GM23338 (cell line): ENCODE results near the gene IL22. TPM values are rescaled to one million over a fixed set of nuclear protein-coding genes. Genes with fewer than 3 reads are reported as not detected.

Experiments
- CREB1 ChIP-seq: fragments of 250-450 bp; sonication (Bioruptor Pico); IDR thresholded peaks from 2 replicates; pipeline ENCODE4 v1.5.0; 2020; ENCODE audit warnings: low read depth, mild to moderate bottlenecking, moderate library complexity
- EZH2 ChIP-seq: fragments of 200-600 bp; sonication (generic); IDR thresholded peaks from one replicate; pipeline ENCODE4 v1.8.0; 2017; ENCODE audit warnings: antibody characterized with exemption, mild to moderate bottlenecking, low read depth; ENCODE audit not compliant: unreplicated experiment
- NANOG ChIP-seq: IDR thresholded peaks from 2 replicates; pipeline ENCODE4 v1.6.1; 2016; ENCODE audit warnings: antibody characterized with exemption, borderline replicate concordance
- POLR2AphosphoS5 ChIP-seq: IDR thresholded peaks from 2 replicates; pipeline ENCODE4 v1.6.1; 2016; ENCODE audit warnings: antibody characterized with exemption, low read depth
- STAT1 ChIP-seq: IDR thresholded peaks from one replicate; pipeline ENCODE4 v1.6.1; 2016; ENCODE audit warnings: antibody characterized with exemption; ENCODE audit not compliant: unreplicated experiment
- ZNF114 ChIP-seq: fragments of 250-450 bp; sonication (Bioruptor Pico); IDR thresholded peaks from 2 replicates; pipeline ENCODE4 v1.5.0; 2020; ENCODE audit warnings: mild to moderate bottlenecking, moderate library complexity
- polyA plus RNA-seq: library from polyadenylated mRNA; unstranded; fragments of >200 nt; fragmentation: Nextera tagmentation; extraction: Ambion mirVana; gene quantifications from 2 replicates; pipeline ENCODE4 v1.2.1, GENCODE V29; 2016
- total RNA-seq: library from RNA; depleted of rRNA; stranded (reverse); fragments of >200 nt; shearing (Covaris generic); gene quantifications from 2 replicates; pipeline ENCODE4 v1.2.3, GENCODE V29; 2014
- TF ChIP-seq, protein P1 (sequence below): fragments of 250-450 bp; sonication (Bioruptor Pico); IDR thresholded peaks from 2 replicates; pipeline ENCODE4 v1.5.0; 2020; ENCODE audit warnings: mild to moderate bottlenecking, moderate library complexity
- TF ChIP-seq, protein P2 (sequence below), 2 experiments: fragments of 200-600 bp in 1 of 2; sonication (generic) in 1 of 2; conservative IDR thresholded peaks; 2 replicates each; pipeline versions ENCODE4 v1.5.1 to v1.6.1; 2016 to 2017; ENCODE audit warnings: antibody characterized with exemption in 2 of 2, low read depth in 2 of 2, mild to moderate bottlenecking in 2 of 2, moderate library complexity in 1 of 2
- TF ChIP-seq, protein P3 (sequence below): IDR thresholded peaks from 2 replicates; pipeline ENCODE4 v1.6.1; 2016; ENCODE audit warnings: antibody characterized with exemption
- TF ChIP-seq, protein P4 (sequence below): IDR thresholded peaks from one replicate; pipeline ENCODE4 v1.6.1; 2018; ENCODE audit warnings: antibody characterized with exemption; ENCODE audit not compliant: unreplicated experiment

The IL22 gene
- total and polyA plus RNA-seq, 2 experiments from 2014 or later: not detected

DNA sequence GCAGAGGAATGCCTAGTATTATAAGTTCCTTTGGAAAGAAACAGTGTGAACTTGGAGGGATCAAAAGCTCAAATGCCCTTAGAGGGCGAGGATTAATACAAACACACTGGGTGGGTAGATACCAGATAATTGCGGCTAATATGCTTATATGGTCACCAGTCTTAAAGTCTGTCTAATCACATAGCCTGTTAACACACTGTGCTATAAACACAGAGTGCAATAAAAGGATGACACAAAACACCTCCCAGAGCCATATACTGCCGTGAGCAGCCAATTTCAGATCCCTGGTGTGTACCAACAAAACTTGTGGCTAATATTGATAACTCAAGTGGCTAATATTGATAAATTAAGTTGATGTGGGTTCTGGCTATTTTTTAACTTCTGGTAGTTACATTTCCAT is 26.0 kb downstream of the IL22 start (continued):
- TF ChIP-seq, protein P1, sequence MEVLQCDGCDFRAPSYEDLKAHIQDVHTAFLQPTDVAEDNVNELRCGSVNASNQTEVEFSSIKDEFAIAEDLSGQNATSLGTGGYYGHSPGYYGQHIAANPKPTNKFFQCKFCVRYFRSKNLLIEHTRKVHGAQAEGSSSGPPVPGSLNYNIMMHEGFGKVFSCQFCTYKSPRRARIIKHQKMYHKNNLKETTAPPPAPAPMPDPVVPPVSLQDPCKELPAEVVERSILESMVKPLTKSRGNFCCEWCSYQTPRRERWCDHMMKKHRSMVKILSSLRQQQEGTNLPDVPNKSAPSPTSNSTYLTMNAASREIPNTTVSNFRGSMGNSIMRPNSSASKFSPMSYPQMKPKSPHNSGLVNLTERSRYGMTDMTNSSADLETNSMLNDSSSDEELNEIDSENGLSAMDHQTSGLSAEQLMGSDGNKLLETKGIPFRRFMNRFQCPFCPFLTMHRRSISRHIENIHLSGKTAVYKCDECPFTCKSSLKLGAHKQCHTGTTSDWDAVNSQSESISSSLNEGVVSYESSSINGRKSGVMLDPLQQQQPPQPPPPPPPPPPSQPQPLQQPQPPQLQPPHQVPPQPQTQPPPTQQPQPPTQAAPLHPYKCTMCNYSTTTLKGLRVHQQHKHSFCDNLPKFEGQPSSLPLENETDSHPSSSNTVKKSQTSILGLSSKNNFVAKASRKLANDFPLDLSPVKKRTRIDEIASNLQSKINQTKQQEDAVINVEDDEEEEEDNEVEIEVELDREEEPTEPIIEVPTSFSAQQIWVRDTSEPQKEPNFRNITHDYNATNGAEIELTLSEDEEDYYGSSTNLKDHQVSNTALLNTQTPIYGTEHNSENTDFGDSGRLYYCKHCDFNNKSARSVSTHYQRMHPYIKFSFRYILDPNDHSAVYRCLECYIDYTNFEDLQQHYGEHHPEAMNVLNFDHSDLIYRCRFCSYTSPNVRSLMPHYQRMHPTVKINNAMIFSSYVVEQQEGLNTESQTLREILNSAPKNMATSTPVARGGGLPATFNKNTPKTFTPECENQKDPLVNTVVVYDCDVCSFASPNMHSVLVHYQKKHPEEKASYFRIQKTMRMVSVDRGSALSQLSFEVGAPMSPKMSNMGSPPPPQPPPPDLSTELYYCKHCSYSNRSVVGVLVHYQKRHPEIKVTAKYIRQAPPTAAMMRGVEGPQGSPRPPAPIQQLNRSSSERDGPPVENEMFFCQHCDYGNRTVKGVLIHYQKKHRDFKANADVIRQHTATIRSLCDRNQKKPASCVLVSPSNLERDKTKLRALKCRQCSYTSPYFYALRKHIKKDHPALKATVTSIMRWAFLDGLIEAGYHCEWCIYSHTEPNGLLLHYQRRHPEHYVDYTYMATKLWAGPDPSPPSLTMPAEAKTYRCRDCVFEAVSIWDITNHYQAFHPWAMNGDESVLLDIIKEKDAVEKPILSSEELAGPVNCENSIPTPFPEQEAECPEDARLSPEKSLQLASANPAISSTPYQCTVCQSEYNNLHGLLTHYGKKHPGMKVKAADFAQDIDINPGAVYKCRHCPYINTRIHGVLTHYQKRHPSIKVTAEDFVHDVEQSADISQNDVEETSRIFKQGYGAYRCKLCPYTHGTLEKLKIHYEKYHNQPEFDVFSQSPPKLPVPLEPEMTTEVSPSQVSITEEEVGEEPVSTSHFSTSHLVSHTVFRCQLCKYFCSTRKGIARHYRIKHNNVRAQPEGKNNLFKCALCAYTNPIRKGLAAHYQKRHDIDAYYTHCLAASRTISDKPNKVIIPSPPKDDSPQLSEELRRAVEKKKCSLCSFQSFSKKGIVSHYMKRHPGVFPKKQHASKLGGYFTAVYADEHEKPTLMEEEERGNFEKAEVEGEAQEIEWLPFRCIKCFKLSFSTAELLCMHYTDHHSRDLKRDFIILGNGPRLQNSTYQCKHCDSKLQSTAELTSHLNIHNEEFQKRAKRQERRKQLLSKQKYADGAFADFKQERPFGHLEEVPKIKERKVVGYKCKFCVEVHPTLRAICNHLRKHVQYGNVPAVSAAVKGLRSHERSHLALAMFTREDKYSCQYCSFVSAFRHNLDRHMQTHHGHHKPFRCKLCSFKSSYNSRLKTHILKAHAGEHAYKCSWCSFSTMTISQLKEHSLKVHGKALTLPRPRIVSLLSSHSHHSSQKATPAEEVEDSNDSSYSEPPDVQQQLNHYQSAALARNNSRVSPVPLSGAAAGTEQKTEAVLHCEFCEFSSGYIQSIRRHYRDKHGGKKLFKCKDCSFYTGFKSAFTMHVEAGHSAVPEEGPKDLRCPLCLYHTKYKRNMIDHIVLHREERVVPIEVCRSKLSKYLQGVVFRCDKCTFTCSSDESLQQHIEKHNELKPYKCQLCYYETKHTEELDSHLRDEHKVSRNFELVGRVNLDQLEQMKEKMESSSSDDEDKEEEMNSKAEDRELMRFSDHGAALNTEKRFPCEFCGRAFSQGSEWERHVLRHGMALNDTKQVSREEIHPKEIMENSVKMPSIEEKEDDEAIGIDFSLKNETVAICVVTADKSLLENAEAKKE (CRISPR knock-in tag): no peak
- TF ChIP-seq, protein P2, sequence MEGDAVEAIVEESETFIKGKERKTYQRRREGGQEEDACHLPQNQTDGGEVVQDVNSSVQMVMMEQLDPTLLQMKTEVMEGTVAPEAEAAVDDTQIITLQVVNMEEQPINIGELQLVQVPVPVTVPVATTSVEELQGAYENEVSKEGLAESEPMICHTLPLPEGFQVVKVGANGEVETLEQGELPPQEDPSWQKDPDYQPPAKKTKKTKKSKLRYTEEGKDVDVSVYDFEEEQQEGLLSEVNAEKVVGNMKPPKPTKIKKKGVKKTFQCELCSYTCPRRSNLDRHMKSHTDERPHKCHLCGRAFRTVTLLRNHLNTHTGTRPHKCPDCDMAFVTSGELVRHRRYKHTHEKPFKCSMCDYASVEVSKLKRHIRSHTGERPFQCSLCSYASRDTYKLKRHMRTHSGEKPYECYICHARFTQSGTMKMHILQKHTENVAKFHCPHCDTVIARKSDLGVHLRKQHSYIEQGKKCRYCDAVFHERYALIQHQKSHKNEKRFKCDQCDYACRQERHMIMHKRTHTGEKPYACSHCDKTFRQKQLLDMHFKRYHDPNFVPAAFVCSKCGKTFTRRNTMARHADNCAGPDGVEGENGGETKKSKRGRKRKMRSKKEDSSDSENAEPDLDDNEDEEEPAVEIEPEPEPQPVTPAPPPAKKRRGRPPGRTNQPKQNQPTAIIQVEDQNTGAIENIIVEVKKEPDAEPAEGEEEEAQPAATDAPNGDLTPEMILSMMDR (conservative IDR thresholded peaks at IDR 0.05; ENCODE audit: low read depth in 2 of 2): no peak
- TF ChIP-seq STAT1 (no peak), ZNF114 (CRISPR knock-in tag) (no peak), NANOG (no peak), POLR2AphosphoS5 (no peak), EZH2 (no peak), CREB1 (CRISPR knock-in tag) (no peak)
- TF ChIP-seq, protein P3, sequence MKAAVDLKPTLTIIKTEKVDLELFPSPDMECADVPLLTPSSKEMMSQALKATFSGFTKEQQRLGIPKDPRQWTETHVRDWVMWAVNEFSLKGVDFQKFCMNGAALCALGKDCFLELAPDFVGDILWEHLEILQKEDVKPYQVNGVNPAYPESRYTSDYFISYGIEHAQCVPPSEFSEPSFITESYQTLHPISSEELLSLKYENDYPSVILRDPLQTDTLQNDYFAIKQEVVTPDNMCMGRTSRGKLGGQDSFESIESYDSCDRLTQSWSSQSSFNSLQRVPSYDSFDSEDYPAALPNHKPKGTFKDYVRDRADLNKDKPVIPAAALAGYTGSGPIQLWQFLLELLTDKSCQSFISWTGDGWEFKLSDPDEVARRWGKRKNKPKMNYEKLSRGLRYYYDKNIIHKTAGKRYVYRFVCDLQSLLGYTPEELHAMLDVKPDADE: no peak
- TF ChIP-seq, protein P4, sequence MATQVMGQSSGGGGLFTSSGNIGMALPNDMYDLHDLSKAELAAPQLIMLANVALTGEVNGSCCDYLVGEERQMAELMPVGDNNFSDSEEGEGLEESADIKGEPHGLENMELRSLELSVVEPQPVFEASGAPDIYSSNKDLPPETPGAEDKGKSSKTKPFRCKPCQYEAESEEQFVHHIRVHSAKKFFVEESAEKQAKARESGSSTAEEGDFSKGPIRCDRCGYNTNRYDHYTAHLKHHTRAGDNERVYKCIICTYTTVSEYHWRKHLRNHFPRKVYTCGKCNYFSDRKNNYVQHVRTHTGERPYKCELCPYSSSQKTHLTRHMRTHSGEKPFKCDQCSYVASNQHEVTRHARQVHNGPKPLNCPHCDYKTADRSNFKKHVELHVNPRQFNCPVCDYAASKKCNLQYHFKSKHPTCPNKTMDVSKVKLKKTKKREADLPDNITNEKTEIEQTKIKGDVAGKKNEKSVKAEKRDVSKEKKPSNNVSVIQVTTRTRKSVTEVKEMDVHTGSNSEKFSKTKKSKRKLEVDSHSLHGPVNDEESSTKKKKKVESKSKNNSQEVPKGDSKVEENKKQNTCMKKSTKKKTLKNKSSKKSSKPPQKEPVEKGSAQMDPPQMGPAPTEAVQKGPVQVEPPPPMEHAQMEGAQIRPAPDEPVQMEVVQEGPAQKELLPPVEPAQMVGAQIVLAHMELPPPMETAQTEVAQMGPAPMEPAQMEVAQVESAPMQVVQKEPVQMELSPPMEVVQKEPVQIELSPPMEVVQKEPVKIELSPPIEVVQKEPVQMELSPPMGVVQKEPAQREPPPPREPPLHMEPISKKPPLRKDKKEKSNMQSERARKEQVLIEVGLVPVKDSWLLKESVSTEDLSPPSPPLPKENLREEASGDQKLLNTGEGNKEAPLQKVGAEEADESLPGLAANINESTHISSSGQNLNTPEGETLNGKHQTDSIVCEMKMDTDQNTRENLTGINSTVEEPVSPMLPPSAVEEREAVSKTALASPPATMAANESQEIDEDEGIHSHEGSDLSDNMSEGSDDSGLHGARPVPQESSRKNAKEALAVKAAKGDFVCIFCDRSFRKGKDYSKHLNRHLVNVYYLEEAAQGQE: no peak
